CD4-positive, alpha-beta T cell treated with Interleukin-4 for 4 hours (primary cell): ENCODE measurements around the gene ABCD1.
"Not testable (repeated sequence)": the region's sequence is repeated elsewhere in the genome, so short reads cannot be mapped to it uniquely, and the experiment has no call there.

Experiments
- DNase-seq: peaks from one replicate; pipeline ENCODE4 v3.0.0-alpha.2; 2020

ABCD1 gene

DNA sequence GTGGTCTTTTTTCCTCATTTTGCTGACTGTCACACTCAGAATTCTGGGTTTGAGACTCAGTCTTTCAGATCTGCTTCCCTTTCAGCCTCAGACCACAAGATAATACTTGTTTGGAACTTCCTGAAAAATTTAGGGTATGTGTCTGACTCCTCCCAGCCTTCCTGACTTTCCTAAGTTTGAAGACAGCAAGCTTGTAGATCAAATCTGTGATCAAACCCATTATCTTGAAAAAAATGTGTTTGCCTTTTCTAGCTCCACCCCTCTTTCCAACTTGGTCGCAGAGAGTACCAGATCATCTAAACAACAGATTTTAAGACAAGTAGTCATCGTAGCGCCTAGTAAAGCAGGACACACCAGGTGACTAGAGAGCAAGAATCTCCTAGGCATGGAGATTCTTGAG lies 10.4 kb upstream of the ABCD1 start:
- DNase-seq = no peak

GRCh38 chrX:153717445-153717844 lies 7.2 kb upstream of the ABCD1 start:
- DNase-seq = no peak

DNA sequence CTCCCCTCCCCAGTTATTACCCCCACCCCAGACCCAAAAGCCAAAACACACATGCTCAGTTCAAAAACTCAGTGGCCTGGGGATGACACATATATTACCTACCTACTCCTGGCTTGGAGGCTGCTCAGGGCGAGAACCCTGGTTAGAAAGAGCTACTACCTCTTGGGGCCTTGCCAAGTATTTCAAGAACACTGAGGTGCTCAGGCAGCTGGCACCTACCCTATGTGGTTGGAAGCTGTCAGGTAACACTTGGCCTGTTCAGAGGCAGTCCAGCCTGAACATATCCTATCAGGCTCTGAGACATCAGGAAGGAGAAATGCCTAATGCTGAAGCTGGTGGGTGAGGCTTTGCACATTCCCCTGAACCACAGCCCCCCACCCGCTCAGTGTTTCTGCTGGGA lies 5.4 kb upstream of the ABCD1 start:
- no peak for DNase-seq

DNA sequence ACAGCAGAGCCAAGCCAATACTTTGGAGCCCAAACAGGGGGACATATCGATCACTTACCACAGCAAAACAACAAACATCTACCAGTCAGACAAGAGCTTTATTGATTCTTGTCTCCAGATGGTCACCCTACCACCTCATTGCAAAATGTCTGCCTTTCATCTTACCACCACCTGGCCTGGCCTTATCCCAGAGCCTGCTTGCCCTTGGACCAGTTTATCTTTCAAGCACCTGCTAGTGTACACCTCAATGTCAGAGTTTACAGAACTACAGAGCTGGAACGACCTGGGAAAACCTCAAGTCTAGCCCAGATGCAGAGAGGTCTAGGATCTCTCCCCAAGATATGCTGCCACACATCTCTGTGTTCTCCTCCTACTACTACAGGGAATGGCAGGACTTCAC lies 5.0 kb upstream of the ABCD1 start:
- DNase-seq = no peak

DNA sequence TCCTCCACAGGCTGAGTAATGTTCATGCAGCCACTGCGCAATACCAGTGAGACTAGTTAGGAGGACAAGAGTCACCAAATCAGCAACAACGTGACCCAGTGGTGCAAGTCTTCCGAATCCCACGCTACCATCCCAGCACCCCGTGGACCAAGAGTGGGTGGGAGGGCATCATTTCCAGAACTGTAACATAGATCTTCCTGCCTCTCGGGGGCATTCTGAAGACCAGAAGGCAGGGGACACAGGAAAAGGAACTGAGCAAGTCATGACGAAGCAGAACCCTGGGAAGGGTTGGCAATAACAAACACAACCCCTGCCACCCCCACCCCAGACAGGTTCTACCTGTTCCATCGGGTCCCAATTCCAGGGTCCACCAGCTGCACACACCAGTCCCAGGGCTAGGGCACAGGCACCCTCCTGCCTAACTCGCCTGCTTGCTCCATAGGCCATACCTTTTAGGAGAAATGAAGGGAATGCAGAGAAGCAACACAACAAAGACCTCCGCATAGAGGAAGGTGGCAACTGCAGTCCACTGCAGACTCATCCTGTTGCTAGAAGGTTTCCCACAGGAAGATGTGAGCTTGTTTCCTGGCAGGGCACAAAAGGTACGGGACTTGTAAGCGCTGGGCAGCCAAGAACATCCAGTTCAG lies 1.8 kb upstream of the ABCD1 start:
- DNase-seq = no peak

DNA sequence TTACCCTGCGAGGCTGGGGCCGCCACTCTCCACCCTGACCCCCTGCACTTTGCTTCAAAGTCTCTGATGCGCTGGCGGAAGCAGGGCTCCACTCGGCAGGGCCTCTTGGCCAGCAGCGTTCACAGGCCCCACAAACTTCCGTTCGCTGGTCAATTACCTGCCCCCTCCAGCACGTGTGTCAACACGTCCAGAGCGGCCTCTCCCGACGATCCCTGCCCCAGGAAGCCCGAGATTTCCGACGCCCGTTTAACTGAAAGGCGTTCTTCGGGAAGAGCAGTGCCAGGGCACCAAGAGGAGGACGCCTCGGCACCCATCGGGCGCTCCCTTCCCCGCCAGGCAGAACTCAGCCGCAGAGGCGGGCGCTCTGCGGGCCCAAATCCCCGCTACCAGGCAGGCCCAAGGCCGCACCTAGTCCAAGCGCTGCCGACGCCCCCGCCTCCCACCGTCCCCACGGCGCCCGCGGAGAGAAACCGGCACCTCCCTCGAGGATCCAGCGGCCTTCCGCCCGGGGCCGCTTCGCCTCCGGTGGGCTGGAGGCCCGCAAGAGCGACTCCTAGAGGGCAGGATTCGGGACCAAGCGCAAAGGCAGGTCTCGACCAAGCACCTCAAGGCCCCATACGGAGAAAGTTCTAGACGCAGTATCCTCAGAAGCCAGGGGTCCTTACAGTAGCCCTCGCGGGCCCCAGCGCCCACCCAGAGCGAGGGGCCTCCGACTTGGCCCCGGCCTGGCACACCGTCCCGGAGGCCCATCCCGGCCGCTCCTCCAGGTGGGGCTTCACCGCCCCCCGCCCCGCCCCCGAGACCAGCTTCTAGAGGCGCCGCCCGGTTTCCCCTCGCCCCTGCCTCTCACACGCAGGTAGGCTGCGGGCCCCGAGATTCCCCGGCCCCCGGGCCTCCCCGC lies 1.1 kb upstream of the ABCD1 start:
- DNase-seq = peak; percentile 40

DNA sequence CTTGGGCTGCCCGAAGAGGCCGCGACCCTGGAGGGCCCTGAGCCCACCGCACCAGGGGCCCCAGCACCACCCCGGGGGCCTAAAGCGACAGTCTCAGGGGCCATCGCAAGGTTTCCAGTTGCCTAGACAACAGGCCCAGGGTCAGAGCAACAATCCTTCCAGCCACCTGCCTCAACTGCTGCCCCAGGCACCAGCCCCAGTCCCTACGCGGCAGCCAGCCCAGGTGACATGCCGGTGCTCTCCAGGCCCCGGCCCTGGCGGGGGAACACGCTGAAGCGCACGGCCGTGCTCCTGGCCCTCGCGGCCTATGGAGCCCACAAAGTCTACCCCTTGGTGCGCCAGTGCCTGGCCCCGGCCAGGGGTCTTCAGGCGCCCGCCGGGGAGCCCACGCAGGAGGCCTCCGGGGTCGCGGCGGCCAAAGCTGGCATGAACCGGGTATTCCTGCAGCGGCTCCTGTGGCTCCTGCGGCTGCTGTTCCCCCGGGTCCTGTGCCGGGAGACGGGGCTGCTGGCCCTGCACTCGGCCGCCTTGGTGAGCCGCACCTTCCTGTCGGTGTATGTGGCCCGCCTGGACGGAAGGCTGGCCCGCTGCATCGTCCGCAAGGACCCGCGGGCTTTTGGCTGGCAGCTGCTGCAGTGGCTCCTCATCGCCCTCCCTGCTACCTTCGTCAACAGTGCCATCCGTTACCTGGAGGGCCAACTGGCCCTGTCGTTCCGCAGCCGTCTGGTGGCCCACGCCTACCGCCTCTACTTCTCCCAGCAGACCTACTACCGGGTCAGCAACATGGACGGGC lies 579 bp downstream of the ABCD1 start:
- no peak for DNase-seq

- no peak for DNase-seq
Observed at GRCh38 chrX:153725832-153726285, 1.2 kb downstream of the ABCD1 start.

GRCh38 chrX:153726286-153727122 lies 1.8 kb downstream of the ABCD1 start:
- DNase-seq = peak; percentile 45

DNA sequence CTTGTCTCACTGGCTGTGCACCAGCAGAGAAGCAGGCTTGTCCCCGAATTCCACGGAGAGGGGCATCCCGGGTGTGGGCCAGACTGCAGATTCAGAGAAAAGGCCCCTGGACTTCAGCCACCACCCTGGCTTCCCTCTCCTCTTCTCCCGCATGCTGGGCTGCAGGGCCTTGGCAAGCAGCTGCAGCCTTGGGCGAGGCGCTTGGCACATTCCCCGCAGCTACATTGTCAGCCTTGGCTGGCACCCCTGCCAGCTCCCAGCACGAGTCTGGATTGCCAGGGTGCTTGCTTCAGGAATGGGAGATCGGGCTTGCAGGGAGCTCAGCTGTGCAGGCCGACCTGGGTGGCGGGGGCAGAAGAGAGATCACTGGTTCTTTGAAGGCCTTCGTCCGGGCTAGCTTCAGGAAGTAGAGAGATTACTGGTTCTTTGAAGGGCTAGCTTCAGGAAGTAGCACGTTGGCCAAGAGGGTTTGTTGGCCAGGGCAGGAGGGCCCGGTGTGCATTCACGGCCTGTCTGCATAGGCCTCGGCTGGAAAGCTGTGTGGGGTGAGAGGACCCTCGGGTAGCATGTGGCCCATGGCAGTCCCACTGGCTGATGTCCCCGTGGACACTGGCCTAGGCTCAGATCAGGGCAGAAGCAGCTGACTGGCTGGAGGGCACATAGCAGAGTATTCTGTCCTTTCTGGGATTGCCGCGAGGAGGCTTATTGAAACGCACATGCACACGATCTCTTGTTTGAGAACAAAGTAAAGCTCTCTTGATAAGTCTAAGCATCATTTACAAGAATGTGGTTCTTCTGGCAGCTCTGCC lies 2.7 kb downstream of the ABCD1 start:
- DNase-seq = no peak

DNA sequence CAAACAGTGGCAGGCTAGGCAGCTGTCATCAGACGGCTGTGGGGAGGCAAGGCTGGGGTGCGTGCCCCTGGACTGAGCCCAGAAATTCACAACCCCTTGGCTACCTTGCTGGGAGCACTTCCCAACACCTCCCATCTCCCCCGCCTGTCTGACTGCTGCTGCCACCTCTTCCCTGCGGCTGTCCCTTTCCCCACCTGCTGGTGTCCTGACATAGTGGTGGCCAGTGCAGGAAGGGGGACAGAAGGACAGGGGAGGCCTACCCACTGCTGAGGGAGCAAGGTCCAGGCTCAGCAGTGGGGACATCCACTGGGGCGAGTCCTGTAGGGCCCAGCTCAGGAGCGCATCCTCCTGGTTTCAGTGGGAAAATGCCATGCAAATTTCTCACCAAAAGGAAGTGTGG lies 3.4 kb downstream of the ABCD1 start:
- no peak for DNase-seq

GRCh38 chrX:153728951-153729631 lies 4.4 kb downstream of the ABCD1 start:
- no peak for DNase-seq

DNA sequence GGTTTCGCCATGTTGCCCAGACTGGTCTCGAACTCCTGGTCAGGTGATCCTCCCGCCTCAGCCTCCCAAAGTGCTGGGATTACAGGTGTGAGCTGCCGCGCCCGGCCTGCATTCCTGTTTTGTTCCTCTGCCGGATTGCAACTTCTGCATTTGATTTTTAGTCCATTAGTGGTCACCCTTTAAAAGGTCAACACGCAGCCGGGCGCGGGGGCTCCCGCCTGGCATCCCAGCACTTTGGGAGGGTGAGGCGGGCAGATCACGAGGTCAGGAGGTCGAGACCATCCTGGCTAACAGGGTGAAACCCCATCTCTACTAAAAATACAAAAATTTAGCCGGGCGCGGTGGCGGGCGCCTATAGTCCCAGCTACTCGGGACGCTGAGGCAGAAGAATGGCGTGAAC lies 5.5 kb downstream of the ABCD1 start:
- DNase-seq = not testable (repeated sequence)

- no peak for DNase-seq
Observed at GRCh38 chrX:153731117-153731844, 6.6 kb downstream of the ABCD1 start.

DNA sequence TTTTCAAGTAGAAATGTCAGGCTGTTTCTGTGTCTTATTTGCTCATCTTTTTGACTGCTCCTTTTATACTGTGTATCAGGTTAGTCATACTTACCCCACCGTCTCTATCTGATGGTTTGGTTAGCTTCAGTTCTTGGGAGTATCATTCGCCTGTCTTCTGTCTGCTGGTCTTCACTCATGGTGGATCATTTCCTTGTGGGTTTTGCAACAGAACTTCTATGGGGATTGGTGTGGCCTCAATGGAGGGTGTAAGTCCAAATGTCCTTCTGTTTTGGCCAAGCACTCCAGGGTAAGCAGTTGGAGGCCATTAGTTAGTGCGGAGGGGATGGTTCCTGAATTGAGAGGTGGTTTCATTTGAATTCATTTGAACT lies 7.2 kb downstream of the ABCD1 start:
- DNase-seq = no peak

DNA sequence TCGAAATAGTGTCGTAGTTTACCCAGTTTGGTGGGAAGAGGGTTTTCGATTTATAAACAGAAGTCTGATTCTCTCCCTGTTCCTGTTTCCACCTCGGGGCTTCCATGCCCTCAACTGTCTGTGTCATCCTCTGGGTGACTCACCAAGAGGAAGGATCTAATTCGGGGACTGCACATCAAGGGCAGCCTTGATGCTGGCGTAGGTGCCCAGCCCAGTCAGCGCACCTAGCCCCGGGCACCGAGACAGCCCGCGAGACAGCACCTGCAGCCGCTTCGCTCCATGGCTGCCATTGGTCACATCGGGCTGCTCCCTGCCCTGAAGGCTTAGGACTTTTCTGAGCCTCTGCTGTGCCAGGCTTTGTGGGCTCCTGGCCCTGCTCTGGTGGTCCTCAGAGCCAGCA lies 7.7 kb downstream of the ABCD1 start:
- DNase-seq = no peak

GRCh38 chrX:153733651-153734240 lies 9.1 kb downstream of the ABCD1 start:
- DNase-seq = no peak

DNA sequence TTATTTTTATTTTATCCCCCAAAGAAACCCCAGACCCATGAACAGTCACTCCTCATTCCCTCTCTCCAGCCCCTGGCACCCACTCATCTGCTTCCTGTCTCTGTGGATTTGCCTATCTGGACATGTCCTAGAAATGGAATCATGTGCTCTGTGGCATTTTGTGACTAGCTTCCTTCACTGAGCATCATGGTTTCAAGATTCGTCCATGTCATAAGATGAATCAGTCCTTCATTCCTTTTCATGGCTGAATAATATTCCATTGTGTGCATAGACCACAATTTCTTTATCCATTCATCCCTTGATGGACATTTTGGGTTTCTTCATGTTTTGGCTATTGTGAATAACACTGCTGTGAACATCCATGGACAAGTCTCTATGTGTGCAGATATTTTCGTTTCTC lies 10.2 kb downstream of the ABCD1 start:
- DNase-seq = no peak

DNA sequence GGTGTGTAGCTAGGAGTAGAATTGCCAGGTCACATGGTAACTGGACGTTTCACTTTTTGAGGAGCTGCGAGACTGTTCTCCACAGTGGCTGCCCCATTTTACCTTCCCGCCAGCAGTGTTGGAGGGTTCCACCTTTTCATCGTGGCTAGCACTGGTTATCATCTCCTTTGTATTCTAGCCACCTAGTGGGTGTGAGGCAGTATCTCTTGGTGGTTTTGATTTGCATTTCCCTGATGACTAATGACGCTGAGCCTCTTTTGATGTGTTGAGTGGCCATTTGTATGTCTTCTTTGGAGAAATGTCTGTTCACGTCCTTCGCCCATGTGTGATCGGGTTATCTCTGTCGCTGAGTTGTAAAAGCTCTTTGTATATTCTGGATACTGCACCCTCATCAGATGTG lies 10.6 kb downstream of the ABCD1 start:
- DNase-seq = peak; percentile 40
